GM13977 (cell line): ENCODE measurements around the gene COMMD8.

Experiments used
- DNase-seq: peaks from one replicate; pipeline ENCODE4 v3.0.0; 2012; ENCODE audit warnings: low spot score
- CTCF ChIP-seq: IDR thresholded peaks from 2 replicates; pipeline ENCODE4 v1.5.1; 2012; ENCODE audit warnings: mild to moderate bottlenecking, control low read depth; ENCODE audit not compliant: insufficient read depth; ENCODE audit errors: extremely low read depth, missing control alignments
- in situ Hi-C: fragments of 300-500 bp; cut with MboI; formaldehyde crosslinking; loops from one replicate; pipeline ENCODE4 v1.12.0; 2022; ENCODE audit warnings: low sequenced_read_pairs, low pct_unique_long_range_greater_than_20kb, mixed read lengths, inconsistent platforms; ENCODE audit not compliant: unreplicated experiment

Gene COMMD8

GRCh38 chr4:47463235-47463956 is at the start of gene COMMD8:
COMMD8 (minus strand) TSS chr4:47463702; CDS start chr4:47463651, 51 bp downstream.
- peak; percentile 92 for DNase-seq
- peak; percentile 22 for TF ChIP-seq CTCF
- in situ Hi-C loops = loop anchor here (25.0 kb wide), 1 partner anchor 99 kb away; no protein-coding TSS in a partner anchor

- TF ChIP-seq CTCF = peak; percentile 2
- peak; percentile 49 for DNase-seq
- in situ Hi-C loops = no loop called here
These were observed 47.1 kb upstream of the COMMD8 start for GRCh38 chr4:47510506-47511143.

GRCh38 chr4:47505666-47506065 is 42.2 kb upstream of the COMMD8 start:
- no peak for TF ChIP-seq CTCF
- in situ Hi-C loops = no loop called here
- DNase-seq = no peak

- in situ Hi-C loops = no loop called here
- no peak for TF ChIP-seq CTCF
- DNase-seq = no peak
These were observed 41.6 kb upstream of the COMMD8 start for GRCh38 chr4:47505147-47505546.

GRCh38 chr4:47500776-47501175 is 37.3 kb upstream of the COMMD8 start:
- in situ Hi-C loops = no loop called here
- no peak for TF ChIP-seq CTCF
- DNase-seq = no peak

GRCh38 chr4:47499700-47500099 is 36.2 kb upstream of the COMMD8 start:
- in situ Hi-C loops = no loop called here
- TF ChIP-seq CTCF = no peak
- DNase-seq = no peak
